HG02642 (cell line): Measurements from ENCODE around the gene CHST15.

ENCODE experiments used
- ATAC-seq: cut with Tn5 transposase; IDR thresholded peaks from one replicate; pipeline ENCODE4 v1.9.1; 2021; ENCODE audit warnings: mild to moderate bottlenecking; ENCODE audit not compliant: unreplicated experiment, poor library complexity

Gene CHST15

GRCh38 chr10:124069341-124070264 lies 23.8 kb downstream of the CHST15 start:
- no peak for ATAC-seq

DNA sequence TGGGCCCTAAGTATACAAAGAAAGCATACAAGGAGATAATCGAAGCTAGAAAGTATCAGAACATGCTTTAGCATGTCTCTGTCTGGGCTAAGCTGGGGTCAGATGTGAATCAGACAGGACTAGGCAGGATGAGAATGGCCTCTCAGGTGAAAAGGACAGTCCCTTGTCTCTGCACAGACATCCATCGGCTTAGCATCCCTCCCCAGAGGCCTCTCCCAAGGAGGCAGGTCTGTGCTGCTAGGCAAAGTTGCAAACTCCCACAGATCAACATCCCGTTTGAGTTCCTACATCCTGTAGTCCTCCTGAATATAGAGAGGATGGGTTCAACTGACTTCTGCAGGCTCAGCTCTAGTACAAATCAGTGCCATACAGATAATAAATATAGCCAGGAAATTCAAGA lies 24.5 kb downstream of the CHST15 start:
- no peak for ATAC-seq

- ATAC-seq: no peak
Observed at GRCh38 chr10:124067825-124068400, 25.5 kb downstream of the CHST15 start.

GRCh38 chr10:124066781-124067714 lies 26.4 kb downstream of the CHST15 start:
- ATAC-seq: no peak

- ATAC-seq: no peak
Observed at GRCh38 chr10:124066126-124066700, 27.2 kb downstream of the CHST15 start.

- no peak for ATAC-seq
Observed at GRCh38 chr10:124065382-124066125, 27.8 kb downstream of the CHST15 start.

- ATAC-seq: no peak
Observed at GRCh38 chr10:124064676-124065075, 28.7 kb downstream of the CHST15 start.

- ATAC-seq: no peak
Observed at GRCh38 chr10:124063750-124064603, 29.4 kb downstream of the CHST15 start.

GRCh38 chr10:124062390-124062789 lies 31.0 kb downstream of the CHST15 start:
- no peak for ATAC-seq

- ATAC-seq: no peak
Observed at GRCh38 chr10:124061030-124061429, 32.4 kb downstream of the CHST15 start.

DNA sequence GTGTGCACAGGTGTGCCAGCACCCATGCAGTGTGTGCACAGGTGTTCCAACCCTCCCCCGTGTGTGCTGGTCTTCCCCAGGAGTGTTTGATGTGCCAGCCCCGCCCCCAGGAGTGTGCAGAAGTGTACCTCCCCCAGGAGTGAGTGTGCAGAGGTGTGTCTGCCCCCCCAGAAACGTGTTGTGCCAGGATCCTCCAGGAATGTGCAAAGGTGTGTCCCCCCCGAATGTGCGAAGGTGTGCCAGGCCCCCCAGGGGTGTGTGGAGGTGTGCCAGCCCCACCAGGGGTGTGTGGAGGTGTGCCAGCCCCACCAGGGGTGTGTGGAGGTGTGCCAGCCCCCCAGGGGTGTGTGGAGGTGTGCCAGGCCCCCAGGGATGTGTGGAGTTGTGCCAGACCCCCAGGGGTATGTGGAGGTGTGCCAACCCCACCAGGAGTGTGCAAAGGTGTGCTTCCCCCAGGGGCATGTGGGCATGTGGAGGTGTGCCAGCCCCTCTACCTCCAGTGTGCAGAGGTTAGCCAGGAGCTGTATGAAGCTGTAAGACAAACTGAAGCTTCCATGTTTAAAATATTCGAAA lies 33.2 kb downstream of the CHST15 start:
- ATAC-seq: no peak

GRCh38 chr10:124059551-124059950 lies 33.8 kb downstream of the CHST15 start:
- ATAC-seq: no peak

GRCh38 chr10:124058346-124059003 lies 34.9 kb downstream of the CHST15 start:
- ATAC-seq: no peak

DNA sequence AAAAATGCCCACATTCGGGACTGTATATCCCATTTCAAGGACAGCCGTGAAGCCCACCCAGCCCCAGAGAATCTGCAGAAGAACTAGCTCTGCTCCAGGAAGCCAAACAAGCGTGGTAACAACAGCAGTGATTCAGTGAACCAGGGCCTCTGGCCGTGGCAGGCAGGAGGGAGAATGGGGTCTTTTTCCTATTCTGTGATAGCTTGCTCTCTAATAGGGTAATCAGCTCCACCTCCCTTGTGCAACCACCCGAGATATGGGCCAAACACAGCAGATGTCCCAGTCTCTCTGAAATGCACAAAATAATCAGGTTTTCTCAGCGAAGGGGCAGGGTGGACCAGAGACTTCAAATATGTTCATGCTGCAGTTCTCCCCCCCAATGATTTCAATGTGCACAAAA lies 35.8 kb downstream of the CHST15 start:
- no peak for ATAC-seq

DNA sequence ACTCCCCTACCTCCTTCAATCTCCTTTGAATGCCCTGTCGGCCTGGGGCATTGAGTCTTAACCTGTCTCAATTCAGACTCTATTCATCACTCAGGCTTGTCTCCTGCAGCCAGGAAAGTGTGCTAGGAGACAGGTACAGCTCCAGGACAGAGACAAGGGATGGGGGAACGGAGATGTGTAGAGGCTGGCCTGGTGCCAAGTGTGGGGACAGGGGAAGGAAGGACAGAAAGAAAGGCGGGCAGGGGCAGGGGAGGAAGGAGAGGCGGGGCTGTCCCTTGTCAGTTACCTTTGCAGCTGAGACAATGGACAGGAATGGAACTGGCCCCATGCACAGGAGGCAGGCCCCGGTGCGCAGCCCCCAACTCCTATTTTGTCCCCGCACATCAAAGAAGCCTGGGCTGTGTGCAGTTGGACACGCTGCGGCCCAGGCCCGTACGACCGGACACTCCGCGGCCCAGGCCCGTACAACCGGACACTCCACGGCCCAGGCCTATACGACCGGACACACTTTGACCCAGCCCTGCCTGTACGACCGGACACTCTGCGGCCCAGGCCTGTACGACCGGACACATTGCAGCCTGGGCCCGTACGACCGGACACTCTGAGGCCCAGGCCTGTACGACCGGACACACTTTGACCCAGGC lies 36.9 kb downstream of the CHST15 start:
- no peak for ATAC-seq

GRCh38 chr10:124053971-124054370 lies 39.4 kb downstream of the CHST15 start:
- ATAC-seq: no peak

DNA sequence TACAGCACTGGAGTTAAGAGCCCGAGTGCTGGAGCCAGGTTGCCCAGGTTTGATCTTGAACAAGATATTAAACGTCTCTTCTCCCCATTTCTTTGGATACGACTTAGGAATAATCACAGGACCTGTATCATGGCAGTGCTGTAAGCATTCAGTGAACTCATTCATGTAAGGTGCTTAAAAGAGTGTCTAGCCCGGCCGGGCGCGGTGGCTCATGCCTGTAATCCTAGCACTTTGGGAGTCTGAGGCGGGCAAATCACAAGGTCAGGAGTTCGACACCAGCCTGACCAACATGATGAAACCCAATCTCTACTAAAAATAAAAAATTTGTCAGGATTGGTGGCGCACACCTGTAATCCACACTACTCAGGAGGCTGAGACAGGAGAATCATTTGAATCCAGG lies 40.8 kb downstream of the CHST15 start:
- ATAC-seq: no peak
